K562 (cell line): ENCODE results near the gene FOXM1. TPM values are rescaled to one million over a fixed set of nuclear protein-coding genes. Genes with fewer than 3 reads are reported as not detected.
A peak's percentile ranks its signal among the peaks of the same experiment; 100 is the strongest.

Experiments
- IRF2 ChIP-seq: sonication (generic); formaldehyde crosslinking; IDR thresholded peaks from 2 replicates; pipeline ENCODE4 v1.8.1; 2022; ENCODE audit warnings: mild to moderate bottlenecking, missing genetic modification reagents
- MTA3 ChIP-seq: fragments of 450-650 bp; formaldehyde crosslinking; IDR thresholded peaks from 2 replicates; pipeline ENCODE4 v1.6.1; 2017; ENCODE audit warnings: mild to moderate bottlenecking, borderline replicate concordance
- MYC ChIP-seq, 2 experiments: fragments of 250-450 bp in 1 of 2; sonication (Bioruptor Pico) in 1 of 2; IDR thresholded peaks; 2 replicates each; pipeline versions ENCODE4 v1.5.1 to v1.6.1; 2012 to 2021; ENCODE audit warnings: low read depth in 2 of 2, borderline replicate concordance in 1 of 2, improper control_type of control experiment in 1 of 2, low read length in 1 of 2, mild to moderate bottlenecking in 1 of 2, moderate library complexity in 1 of 2
- NFYB ChIP-seq: IDR thresholded peaks from 2 replicates; pipeline ENCODE4 v1.6.1; 2011; ENCODE audit warnings: mild to moderate bottlenecking, moderate library complexity; ENCODE audit not compliant: insufficient read length; ENCODE audit errors: extremely low read depth
- STAT5B ChIP-seq: fragments of 250-450 bp; sonication (Bioruptor Pico); IDR thresholded peaks from 2 replicates; pipeline ENCODE4 v1.8.0; 2021; ENCODE audit warnings: mild to moderate bottlenecking, inconsistent platforms
- TARDBP ChIP-seq: fragments of 450-650 bp; IDR thresholded peaks from 2 replicates; pipeline ENCODE4 v1.6.1; 2016
- TRIM24 ChIP-seq, 2 experiments: fragments of 450-650 bp; IDR thresholded peaks; 2 replicates each; pipeline ENCODE4 v1.6.1; 2016
- ZC3H11A ChIP-seq: IDR thresholded peaks from 2 replicates; pipeline ENCODE4 v1.6.1; 2012; ENCODE audit warnings: low read depth, low read length, improper control_type of control experiment
- ZNF24 ChIP-seq: fragments of 450-650 bp; IDR thresholded peaks from 2 replicates; pipeline ENCODE4 v1.6.1; 2016
- ZNF263 ChIP-seq: sonication (generic); formaldehyde crosslinking; IDR thresholded peaks from 2 replicates; pipeline ENCODE4 v1.8.0; 2022; ENCODE audit warnings: mild to moderate bottlenecking, missing genetic modification reagents, borderline replicate concordance
- ZNF764 ChIP-seq: fragments of 250-450 bp; sonication (Bioruptor Pico); IDR thresholded peaks from 2 replicates; pipeline ENCODE4 v1.4.0; 2020; ENCODE audit warnings: low read depth, mild to moderate bottlenecking, moderate library complexity
- ZNF785 ChIP-seq: fragments of 250-450 bp; sonication (Bioruptor Pico); IDR thresholded peaks from 2 replicates; pipeline ENCODE4 v1.4.0; 2020; ENCODE audit warnings: mild to moderate bottlenecking
- polyA plus RNA-seq, 8 experiments: library from polyadenylated mRNA; depleted of rRNA in 4 of 8; stranded (reverse) in 5 of 8; unstranded in 3 of 8; fragments of >200 nt; fragmentation: Nextera tagmentation in 2 of 8; fragmentation: Illumina TruSeq in 1 of 8; extraction: Ambion mirVana in 2 of 8; extraction: Trizol in 1 of 8; gene quantifications; 2 replicates each; pipeline versions ENCODE4 v1.2.1 to v1.2.3, GENCODE V29; 2011 to 2014; ENCODE audit warnings: inconsistent platforms in 1 of 8, missing spikeins in 1 of 8
- total RNA-seq, 7 experiments: library from RNA; depleted of rRNA in 6 of 7; stranded (reverse); fragments of >200 nt in 6 of 7; fragmentation: Illumina TruSeq in 2 of 7; extraction: Trizol in 2 of 7; gene quantifications; 2 replicates each; pipeline versions ENCODE4 v1.2.1 to v1.2.3, GENCODE V29; 2011 to 2021; ENCODE audit warnings: low replicate concordance in 1 of 7
- TF ChIP-seq, protein P1 (sequence below): fragments of 450-650 bp; IDR thresholded peaks from 2 replicates; pipeline ENCODE4 v1.6.1; 2016; ENCODE audit warnings: low read depth, mild to moderate bottlenecking, moderate library complexity
- TF ChIP-seq, protein P2 (sequence below): IDR thresholded peaks from 3 replicates; pipeline ENCODE4 v1.6.1; 2011; ENCODE audit warnings: borderline replicate concordance, mild to moderate bottlenecking; ENCODE audit not compliant: insufficient read length, insufficient read depth
- TF ChIP-seq, protein P3 (sequence below): IDR thresholded peaks from 2 replicates; pipeline ENCODE4 v1.6.1; 2011; ENCODE audit warnings: borderline replicate concordance, low read depth, mild to moderate bottlenecking, moderate library complexity, low read length; ENCODE audit not compliant: insufficient read depth, poor library complexity, severe bottlenecking
- TF ChIP-seq, protein P4 (sequence below): fragments of 450-650 bp; IDR thresholded peaks from 2 replicates; pipeline ENCODE4 v1.7.1; 2018; ENCODE audit warnings: mild to moderate bottlenecking, low read depth; ENCODE audit not compliant: partially characterized antibody
- TF ChIP-seq, protein P5 (sequence below): sonication (generic); formaldehyde crosslinking; IDR thresholded peaks from 2 replicates; pipeline ENCODE4 v1.4.0; 2020; ENCODE audit warnings: mild to moderate bottlenecking, missing genetic modification reagents

The FOXM1 gene
- total and polyA plus RNA-seq, 9 of the 15 experiments (the other 6 are each of a cell fraction or from before 2014, with no cell fraction given), result 8.9 to 46.9 (median 17.2) TPM

DNA sequence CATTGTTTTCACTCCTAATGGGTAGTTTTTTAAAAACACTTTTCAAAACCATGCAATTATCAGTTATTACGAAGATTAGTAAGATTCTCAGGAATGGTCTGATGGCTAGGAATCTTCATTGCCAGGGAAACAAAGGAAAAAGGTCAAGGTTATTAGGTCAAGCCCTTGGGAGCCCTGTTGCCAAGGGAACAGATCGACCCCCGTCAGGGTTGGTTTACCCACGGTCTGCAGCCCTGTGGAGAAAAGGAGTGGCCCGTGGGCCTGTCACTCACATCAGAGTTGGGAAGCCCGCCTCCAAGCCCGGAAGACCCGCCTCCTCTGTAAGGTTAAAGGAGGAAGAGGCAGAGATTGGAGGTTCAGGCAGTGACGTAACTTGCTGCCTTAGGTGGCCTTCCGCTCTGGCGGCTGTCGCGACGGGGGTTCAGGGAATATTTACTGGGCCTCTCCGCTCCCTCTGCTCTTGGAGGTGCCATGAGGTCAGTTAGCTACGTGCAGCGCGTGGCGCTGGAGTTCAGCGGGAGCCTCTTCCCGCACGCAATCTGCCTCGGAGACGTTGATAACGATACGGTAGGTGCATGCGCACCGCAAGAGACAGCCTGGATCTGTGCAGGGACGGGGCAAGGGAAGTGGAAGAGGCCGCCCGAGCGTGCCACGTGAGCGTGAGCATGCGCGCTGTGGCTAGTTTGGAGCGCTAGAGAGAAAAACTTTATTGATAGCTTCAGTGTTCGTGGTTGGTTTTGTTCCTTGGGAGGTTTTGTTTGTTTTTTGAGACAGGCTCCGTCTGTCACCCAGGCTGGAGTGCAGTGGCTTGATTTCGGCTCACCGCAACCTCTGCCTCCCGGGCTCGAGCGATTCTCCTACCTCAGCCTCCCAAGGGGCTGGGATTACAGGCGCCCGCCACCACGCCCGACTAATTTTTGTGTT lies 64.4 kb downstream of the FOXM1 start, which contains the start of gene ITFG2 (continued):
- peak; percentile 47; the same call in 1 of the 2 replicates for TF ChIP-seq ZNF263 (CRISPR knock-in tag)
- no peak for TF ChIP-seq IRF2 (CRISPR knock-in tag)
- TF ChIP-seq, protein P1, sequence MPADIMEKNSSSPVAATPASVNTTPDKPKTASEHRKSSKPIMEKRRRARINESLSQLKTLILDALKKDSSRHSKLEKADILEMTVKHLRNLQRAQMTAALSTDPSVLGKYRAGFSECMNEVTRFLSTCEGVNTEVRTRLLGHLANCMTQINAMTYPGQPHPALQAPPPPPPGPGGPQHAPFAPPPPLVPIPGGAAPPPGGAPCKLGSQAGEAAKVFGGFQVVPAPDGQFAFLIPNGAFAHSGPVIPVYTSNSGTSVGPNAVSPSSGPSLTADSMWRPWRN, result no peak
- TF ChIP-seq ZNF24, result peak; percentile 55; the same call in 1 of the 2 replicates
- TF ChIP-seq, protein P2, sequence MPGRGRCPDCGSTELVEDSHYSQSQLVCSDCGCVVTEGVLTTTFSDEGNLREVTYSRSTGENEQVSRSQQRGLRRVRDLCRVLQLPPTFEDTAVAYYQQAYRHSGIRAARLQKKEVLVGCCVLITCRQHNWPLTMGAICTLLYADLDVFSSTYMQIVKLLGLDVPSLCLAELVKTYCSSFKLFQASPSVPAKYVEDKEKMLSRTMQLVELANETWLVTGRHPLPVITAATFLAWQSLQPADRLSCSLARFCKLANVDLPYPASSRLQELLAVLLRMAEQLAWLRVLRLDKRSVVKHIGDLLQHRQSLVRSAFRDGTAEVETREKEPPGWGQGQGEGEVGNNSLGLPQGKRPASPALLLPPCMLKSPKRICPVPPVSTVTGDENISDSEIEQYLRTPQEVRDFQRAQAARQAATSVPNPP, result no peak
- no peak for TF ChIP-seq ZC3H11A
- TF ChIP-seq, protein P3, sequence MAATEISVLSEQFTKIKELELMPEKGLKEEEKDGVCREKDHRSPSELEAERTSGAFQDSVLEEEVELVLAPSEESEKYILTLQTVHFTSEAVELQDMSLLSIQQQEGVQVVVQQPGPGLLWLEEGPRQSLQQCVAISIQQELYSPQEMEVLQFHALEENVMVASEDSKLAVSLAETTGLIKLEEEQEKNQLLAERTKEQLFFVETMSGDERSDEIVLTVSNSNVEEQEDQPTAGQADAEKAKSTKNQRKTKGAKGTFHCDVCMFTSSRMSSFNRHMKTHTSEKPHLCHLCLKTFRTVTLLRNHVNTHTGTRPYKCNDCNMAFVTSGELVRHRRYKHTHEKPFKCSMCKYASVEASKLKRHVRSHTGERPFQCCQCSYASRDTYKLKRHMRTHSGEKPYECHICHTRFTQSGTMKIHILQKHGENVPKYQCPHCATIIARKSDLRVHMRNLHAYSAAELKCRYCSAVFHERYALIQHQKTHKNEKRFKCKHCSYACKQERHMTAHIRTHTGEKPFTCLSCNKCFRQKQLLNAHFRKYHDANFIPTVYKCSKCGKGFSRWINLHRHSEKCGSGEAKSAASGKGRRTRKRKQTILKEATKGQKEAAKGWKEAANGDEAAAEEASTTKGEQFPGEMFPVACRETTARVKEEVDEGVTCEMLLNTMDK, result no peak
- TF ChIP-seq, protein P4, sequence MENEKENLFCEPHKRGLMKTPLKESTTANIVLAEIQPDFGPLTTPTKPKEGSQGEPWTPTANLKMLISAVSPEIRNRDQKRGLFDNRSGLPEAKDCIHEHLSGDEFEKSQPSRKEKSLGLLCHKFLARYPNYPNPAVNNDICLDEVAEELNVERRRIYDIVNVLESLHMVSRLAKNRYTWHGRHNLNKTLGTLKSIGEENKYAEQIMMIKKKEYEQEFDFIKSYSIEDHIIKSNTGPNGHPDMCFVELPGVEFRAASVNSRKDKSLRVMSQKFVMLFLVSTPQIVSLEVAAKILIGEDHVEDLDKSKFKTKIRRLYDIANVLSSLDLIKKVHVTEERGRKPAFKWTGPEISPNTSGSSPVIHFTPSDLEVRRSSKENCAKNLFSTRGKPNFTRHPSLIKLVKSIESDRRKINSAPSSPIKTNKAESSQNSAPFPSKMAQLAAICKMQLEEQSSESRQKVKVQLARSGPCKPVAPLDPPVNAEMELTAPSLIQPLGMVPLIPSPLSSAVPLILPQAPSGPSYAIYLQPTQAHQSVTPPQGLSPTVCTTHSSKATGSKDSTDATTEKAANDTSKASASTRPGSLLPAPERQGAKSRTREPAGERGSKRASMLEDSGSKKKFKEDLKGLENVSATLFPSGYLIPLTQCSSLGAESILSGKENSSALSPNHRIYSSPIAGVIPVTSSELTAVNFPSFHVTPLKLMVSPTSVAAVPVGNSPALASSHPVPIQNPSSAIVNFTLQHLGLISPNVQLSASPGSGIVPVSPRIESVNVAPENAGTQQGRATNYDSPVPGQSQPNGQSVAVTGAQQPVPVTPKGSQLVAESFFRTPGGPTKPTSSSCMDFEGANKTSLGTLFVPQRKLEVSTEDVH, result peak; percentile 58
- no peak for TF ChIP-seq ZNF764 (CRISPR knock-in tag)
- TF ChIP-seq MYC (IDR thresholded peaks at IDR 0.05; ENCODE audit: low read depth, low read length), result peak; percentile 99
- peak; percentile 93 for TF ChIP-seq MYC (CRISPR knock-in tag; IDR thresholded peaks at IDR 0.05; ENCODE audit: borderline replicate concordance, low read depth)
- TF ChIP-seq ZNF785, result no peak
- TF ChIP-seq TARDBP, result peak; percentile 28; the same call in 1 of the 2 replicates
- peak; percentile 52 for TF ChIP-seq NFYB
- TF ChIP-seq, protein P5, sequence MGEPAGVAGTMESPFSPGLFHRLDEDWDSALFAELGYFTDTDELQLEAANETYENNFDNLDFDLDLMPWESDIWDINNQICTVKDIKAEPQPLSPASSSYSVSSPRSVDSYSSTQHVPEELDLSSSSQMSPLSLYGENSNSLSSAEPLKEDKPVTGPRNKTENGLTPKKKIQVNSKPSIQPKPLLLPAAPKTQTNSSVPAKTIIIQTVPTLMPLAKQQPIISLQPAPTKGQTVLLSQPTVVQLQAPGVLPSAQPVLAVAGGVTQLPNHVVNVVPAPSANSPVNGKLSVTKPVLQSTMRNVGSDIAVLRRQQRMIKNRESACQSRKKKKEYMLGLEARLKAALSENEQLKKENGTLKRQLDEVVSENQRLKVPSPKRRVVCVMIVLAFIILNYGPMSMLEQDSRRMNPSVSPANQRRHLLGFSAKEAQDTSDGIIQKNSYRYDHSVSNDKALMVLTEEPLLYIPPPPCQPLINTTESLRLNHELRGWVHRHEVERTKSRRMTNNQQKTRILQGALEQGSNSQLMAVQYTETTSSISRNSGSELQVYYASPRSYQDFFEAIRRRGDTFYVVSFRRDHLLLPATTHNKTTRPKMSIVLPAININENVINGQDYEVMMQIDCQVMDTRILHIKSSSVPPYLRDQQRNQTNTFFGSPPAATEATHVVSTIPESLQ (CRISPR knock-in tag), result 0 out of 2 replicates have a peak, but pooled peaks have one; percentile 86
- TF ChIP-seq STAT5B, result no peak
- peak in 1 of 2 experiments; percentile 48; a peak in 2 of 4 replicates for TF ChIP-seq TRIM24 (IDR thresholded peaks at IDR 0.05)
- peak; percentile 91; the same call in 1 of the 2 replicates for TF ChIP-seq MTA3
